IMR-90 (cell line): ENCODE measurements around the gene TSPO.

Source experiments
- BHLHE40 ChIP-seq: fragments of 150-350 bp; IDR thresholded peaks from 2 replicates; pipeline ENCODE4 v1.6.1; 2016; ENCODE audit warnings: mild to moderate bottlenecking, low read depth, low read length
- CEBPB ChIP-seq: IDR thresholded peaks from 2 replicates; pipeline ENCODE4 v1.6.1; 2012; ENCODE audit warnings: low read depth, low read length, improper control_type of control experiment
- CHD1 ChIP-seq: IDR thresholded peaks from 2 replicates; pipeline ENCODE4 v1.6.1; 2012; ENCODE audit warnings: low read depth, low read length, improper control_type of control experiment
- CTCF ChIP-seq: conservative IDR thresholded peaks from 2 replicates; pipeline ENCODE4 v1.5.1; 2012; ENCODE audit warnings: mild to moderate bottlenecking, low read depth, low read length, improper control_type of control experiment
- POLR2A ChIP-seq: IDR thresholded peaks from 2 replicates; pipeline ENCODE4 v1.6.1; 2012; ENCODE audit warnings: mild to moderate bottlenecking, low read depth, low read length
- RAD21 ChIP-seq: IDR thresholded peaks from 2 replicates; pipeline ENCODE4 v1.6.1; 2012; ENCODE audit warnings: low read length, improper control_type of control experiment

GRCh38 chr22:43152003-43152356 is 621 bp downstream of the TSPO start:
- TF ChIP-seq CTCF (no peak), POLR2A (no peak), CHD1 (no peak), CEBPB (no peak), BHLHE40 (no peak), RAD21 (no peak)
